ENCODE data around the gene NECTIN4.
"Not testable (repeated sequence)": the region's sequence is repeated elsewhere in the genome, so short reads cannot be mapped to it uniquely, and the experiment has no call there.

Gene NECTIN4

DNA sequence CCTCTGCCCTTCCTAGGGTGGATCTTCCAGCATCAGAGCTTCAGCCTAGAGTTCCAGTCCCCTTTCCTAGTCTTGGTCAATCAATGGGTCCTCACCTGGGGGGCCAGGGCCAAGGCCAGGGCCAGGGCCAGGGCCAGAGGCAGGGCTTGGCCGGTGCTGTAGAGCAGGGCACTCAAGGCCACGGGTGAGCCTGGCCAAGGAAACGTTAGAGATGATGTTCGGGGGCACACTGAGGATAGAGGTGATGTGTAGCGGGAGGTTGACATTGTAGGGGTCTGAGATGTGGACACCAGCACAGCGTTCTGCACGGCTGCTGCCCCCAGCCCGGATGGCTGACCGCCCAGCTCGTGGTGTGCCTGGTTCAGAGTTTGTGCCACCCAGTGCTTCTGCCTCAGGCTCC is 38.1 kb downstream of the NECTIN4 start:
- no peak for DNase-seq

- DNase-seq: no peak
Observed at GRCh38 chr1:161048949-161049722, 40.2 kb downstream of the NECTIN4 start.

GRCh38 chr1:161047436-161048420 is 41.6 kb downstream of the NECTIN4 start:
- DNase-seq: no peak

- no peak for DNase-seq
Observed at GRCh38 chr1:161046605-161047228, 42.6 kb downstream of the NECTIN4 start.

DNA sequence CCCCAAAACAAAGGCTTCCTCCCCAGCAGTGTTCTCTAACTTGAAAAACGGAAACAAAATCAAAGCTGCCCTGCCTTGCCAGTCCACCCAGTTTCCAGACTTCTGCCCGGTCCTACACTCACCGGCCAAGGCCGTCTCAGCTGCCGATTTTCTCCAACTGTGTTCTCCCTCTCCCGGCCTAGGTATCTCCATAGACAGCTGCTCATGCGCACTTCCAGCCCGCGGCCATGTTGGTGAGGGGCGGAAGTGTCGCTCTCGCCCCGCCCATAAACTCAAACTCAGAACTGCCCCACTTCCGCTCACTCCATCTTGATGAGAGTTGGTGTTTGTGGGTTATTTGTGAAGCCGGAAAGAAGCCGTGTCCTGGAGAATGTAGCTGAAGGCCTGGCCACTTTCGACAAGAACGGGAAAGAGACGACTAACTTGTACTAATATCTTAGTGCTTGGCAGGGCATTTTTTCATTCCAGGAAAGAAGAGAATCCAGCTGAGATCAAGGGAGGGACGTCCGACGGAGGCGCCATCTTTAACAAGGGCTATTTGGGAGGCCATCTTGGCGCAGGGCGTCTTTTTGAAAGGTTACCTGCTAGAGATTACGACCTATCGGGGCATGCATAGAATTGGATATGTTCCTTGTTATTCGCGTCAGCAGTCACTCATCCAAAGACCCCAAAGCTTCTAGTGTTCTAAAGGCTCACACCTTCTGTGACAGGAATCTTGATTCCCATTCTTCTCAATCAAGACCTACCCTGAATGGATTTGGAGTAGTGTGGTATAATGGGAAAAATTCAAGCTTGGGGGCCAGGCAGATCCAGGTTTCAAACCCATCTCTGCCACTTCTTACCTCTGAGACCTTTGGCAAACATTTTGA is 43.4 kb downstream of the NECTIN4 start, which contains the start of gene USF1:
USF1 (minus strand) TSS at position 242 of the 869 bp plus-strand sequence. CDS start 2,702 bp downstream, outside the sequence.
- peak; percentile 90 for DNase-seq

DNA sequence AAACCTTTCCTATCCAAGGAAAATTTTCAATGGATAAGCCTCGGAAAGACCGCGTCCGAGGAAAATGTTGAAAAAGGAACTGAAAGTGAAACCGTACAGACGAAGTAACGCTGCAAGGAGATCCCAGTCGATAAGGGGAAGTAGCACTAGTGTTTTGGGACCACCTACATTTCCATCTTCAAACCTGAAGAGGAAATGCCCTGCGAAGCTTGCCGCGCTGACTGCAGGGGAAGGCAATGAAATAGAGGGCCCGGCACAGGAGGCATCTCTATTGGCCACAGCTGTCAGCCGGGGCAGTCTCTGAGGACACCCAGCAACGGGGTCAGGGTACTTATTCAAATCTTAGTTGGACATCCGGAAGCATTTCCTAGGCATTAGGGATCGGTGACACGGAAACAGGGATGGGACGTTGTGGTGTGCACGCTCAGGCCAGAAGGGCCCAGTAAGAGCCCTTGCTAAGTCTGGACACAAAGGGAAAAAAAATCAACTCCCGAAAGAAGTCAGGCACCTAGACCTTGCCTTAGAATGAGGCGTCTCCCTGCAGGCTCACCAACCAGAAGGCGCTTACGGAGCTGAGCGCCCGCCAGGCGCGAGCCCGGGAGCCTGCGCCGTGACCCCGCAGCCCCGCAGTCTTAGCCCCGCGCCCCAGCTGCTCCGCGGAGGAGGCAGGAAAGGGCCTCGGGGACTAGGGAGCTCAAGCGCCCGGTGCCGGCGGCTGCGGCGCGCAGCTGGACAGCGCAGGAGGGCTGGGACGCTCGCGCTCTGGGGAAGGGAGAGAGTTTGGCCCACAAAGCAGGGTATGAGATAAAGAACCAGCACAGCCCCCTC is 44.2 kb downstream of the NECTIN4 start:
- peak; percentile 33 to 39 for DNase-seq

- DNase-seq: no peak
Observed at GRCh38 chr1:161044535-161044907, 44.8 kb downstream of the NECTIN4 start.

- DNase-seq: no peak
Observed at GRCh38 chr1:161039546-161039945, 49.8 kb downstream of the NECTIN4 start.

DNA sequence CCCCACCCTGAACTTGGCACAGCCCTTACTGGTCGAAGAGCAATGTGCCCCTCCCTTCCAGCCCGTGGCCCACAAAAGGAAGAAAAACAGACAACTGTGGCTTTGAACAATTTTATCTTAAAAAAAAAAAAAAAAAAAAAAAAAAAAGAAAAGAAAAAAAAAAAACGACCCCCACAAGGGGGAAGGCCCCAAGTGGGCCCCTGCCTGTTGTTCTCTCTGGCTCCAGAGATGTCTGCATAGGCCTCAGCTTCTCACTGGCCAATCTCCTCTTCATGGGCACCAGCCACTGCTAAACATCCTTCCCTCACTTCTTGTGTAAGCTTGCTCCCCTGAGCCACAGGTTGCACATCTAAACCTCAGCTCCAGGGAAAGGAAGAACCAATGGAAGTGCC is 50.2 kb downstream of the NECTIN4 start:
- no peak for DNase-seq

DNA sequence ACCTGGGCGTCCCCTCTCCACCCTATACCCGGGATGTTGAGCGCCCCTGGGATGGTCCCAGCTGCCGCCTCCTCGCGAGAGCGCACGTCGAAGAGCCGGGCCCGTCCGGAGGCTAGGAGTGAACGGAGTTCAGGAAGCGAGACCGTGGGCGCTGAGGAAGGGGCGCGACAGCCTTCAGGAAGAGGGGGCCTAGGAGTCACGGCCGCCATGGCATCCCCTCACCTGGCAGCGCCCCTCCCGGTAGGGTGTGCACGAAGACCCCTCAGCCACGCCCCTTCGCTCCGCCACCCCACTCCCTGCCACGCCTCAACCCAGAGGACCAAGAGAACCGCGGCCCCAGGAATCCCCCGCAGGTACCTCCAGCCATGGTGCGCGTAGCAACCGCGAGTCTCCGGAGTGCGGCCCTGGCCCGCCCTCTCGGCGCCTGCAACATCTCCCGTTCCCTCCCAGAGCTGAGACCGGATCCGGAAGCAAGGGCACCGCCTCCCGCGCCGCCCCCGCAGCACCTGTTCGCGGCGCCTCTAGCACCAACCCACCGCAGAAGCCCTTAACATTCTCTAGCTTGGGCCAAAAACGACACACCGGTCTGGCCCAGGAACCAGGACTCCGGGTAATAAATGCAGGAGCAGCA is 50.7 kb downstream of the NECTIN4 start, which contains the start of gene TSTD1:
TSTD1 (minus strand) TSS at position 442 of the 631 bp plus-strand sequence; CDS start at position 367, 75 bp downstream.
- DNase-seq: peak; percentile 82 to 84

DNA sequence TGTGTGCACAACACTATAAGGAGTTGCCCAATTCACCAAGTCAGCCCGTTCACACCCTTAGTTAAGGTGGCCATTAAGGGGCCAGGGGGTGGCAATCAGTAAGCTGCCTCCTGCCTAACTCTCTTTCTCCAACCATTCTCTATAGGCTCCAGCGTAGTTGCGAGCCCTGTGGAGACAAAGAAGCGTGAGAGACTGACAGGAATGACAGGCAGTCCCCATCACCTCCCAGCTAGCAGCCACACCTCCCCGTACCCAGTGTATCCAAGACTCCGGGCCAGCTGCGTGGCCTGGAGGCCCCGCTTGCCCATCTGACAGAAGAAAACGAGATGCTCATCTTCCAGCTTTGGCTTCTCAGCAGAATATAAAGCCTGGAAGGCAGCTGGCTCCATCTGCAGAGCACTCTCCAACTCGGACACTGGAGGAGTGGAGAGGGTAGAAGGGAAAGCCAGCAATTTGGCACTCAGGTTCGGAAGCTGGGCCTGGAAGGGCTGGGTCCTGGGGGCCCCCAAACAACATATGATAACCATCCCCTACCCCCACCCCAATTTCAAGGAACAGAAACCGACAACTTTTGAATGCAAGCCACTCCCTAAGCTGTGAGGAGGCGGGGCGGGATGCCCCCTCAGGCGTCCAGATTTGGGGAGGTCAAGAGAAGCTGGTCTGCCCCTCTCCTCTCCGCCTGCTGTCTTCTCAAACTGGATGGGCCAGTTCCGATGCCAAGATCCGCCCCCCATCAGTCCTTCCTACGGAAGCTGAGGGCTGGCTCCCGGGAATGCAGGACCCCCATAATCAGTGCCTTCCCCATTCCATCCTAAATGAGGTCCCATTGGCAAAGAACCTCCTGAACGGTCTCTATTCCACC is 51.5 kb downstream of the NECTIN4 start:
- no peak for DNase-seq

- DNase-seq: no peak
Observed at GRCh38 chr1:161033751-161034150, 55.6 kb downstream of the NECTIN4 start.

DNA sequence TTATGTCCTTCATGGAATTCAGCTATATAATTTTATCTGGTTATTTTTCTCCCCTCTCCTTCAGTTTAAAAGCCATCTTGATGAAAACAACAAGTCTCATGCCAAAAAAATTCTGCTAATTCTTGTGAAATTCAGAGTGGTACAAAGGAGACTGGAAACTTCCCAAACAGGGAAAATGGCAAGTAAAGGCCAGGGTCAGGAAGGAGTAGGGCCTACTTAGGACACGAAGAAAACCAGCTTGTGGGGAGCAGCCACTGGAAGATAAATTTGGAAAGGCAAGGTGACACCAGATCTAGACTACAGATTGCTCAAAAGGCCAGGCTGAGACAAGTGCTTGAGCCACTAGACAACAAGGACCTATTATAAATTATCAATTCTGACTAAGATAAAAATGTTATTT is 56.9 kb downstream of the NECTIN4 start:
- DNase-seq: no peak

- no peak for DNase-seq
Observed at GRCh38 chr1:161031874-161032273, 57.5 kb downstream of the NECTIN4 start.

- not testable (repeated sequence) for DNase-seq
Observed at GRCh38 chr1:161029466-161029865, 59.9 kb downstream of the NECTIN4 start.

- DNase-seq: not testable (repeated sequence)
Observed at GRCh38 chr1:161026954-161027353, 62.4 kb downstream of the NECTIN4 start.

- DNase-seq: not testable (repeated sequence)
Observed at GRCh38 chr1:161022432-161022831, 66.9 kb downstream of the NECTIN4 start.

GRCh38 chr1:161021970-161022353 is 67.4 kb downstream of the NECTIN4 start:
- DNase-seq: no peak

GRCh38 chr1:161021165-161021969 is 68.0 kb downstream of the NECTIN4 start:
- DNase-seq: peak; percentile 87 to 90

Measured in activated CD4-positive, alpha-beta T cell treated with anti-CD3 and anti-CD28 coated beads for 4 hours (primary cell).